ENCODE measurements around the gene VSTM1. TPM values are rescaled to one million over a fixed set of nuclear protein-coding genes. Genes with fewer than 3 reads are reported as not detected.

VSTM1 gene
- total and polyA plus RNA-seq, 4 donors: 0.07 to 1.3 TPM; not detected in 2

DNA sequence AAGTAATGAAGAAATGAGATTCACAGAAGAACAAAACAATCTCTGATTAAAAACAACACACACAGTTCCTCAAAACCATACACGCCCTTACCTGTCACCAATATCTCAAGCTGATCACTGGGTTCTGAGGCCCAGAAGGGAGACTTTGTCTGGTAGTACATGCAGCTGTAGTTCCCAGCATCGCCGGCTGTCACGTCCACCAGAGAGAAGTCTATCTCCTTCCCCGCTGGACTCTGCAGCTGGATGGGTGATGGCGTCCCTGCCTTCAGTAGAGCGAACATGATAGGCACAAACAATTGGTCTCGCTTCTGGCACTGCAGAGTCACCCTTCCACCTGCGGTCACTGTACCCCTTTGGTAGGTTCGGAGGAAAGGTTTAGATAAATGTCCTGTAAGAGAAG is 10.1 kb upstream of the VSTM1 start (continued):
- TF ChIP-seq, protein P1, sequence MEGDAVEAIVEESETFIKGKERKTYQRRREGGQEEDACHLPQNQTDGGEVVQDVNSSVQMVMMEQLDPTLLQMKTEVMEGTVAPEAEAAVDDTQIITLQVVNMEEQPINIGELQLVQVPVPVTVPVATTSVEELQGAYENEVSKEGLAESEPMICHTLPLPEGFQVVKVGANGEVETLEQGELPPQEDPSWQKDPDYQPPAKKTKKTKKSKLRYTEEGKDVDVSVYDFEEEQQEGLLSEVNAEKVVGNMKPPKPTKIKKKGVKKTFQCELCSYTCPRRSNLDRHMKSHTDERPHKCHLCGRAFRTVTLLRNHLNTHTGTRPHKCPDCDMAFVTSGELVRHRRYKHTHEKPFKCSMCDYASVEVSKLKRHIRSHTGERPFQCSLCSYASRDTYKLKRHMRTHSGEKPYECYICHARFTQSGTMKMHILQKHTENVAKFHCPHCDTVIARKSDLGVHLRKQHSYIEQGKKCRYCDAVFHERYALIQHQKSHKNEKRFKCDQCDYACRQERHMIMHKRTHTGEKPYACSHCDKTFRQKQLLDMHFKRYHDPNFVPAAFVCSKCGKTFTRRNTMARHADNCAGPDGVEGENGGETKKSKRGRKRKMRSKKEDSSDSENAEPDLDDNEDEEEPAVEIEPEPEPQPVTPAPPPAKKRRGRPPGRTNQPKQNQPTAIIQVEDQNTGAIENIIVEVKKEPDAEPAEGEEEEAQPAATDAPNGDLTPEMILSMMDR (IDR thresholded peaks at IDR 0.05; ENCODE audit: low read depth, low read length, missing input control): no peak

GRCh38 chr19:54069470-54069869 is 5.8 kb upstream of the VSTM1 start:
- H3K9me3 ChIP-seq (ENCODE audit: control insufficient read depth in 4 of 4, low read length in 3 of 4): peaks cover 0 to 11% (median 8%) of the 10 kb centered on the region in 4 donors
- WGBS: 64% methylated on average over 5 of the region's 5 CpGs
- H3K36me3 ChIP-seq (ENCODE audit: control insufficient read depth in 4 of 4, insufficient read depth in 3 of 4, low read depth in 1 of 4, low read length in 3 of 4): no peaks in the 10 kb centered on the region
- no peaks in the 10 kb centered on the region for H3K27me3 ChIP-seq (ENCODE audit: control insufficient read depth in 4 of 4, insufficient read depth in 4 of 4, low read length in 3 of 4)
- no peak for DNase-seq (ENCODE audit: low spot score)
- no peak overlapping the region for H3K27ac ChIP-seq (ENCODE audit: low read depth in 1 of 2, low read length in 2 of 2)
- H3K4me1 ChIP-seq (ENCODE audit: control insufficient read depth in 4 of 4, insufficient read depth in 4 of 4, low read length in 3 of 4): no peaks in the 10 kb centered on the region
- no peak overlapping the region for H3K9ac ChIP-seq (ENCODE audit: low read depth in 1 of 2, low read length in 2 of 2)
- H3K4me3 ChIP-seq (ENCODE audit: low read depth in 1 of 3, low read length in 3 of 3): peak overlapping the region in 1 of 3 donors; percentile 17
- TF ChIP-seq ZBTB33 (IDR thresholded peaks at IDR 0.05): no peak
- TF ChIP-seq, protein P2, sequence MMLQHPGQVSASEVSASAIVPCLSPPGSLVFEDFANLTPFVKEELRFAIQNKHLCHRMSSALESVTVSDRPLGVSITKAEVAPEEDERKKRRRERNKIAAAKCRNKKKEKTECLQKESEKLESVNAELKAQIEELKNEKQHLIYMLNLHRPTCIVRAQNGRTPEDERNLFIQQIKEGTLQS (IDR thresholded peaks at IDR 0.05): no peak
- TF ChIP-seq YY1 (IDR thresholded peaks at IDR 0.05): no peak
- TF ChIP-seq RAD21 (IDR thresholded peaks at IDR 0.05): no peak

DNA sequence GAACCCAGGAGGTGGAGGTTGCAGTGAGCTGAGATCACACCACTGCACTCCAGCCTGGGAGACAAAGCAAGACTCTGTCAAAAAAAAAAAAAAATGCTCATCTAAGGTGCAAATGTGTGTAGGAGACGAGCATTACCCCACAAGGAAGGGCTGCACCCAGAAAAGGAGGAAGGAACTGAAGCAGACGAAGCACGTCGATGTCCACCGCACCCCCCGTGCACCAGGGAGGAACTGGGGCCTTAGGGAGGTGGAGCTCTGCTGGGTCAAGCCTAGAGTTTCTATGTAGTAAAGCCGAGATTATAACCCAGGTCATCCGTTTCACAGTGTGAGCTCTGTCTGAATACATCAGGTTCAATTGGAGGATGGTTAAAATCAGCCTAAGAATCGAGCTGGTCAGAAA is 1.1 kb downstream of the VSTM1 start:
- Histone ChIP-seq H3K4me3 (ENCODE audit: low read depth in 1 of 3, low read length in 3 of 3) (no peak overlapping the region), H3K4me1 (ENCODE audit: control insufficient read depth in 4 of 4, insufficient read depth in 4 of 4, low read length in 3 of 4) (no peaks in the 10 kb centered on the region), H3K27ac (ENCODE audit: low read depth in 1 of 2, low read length in 2 of 2) (no peak overlapping the region), H3K9me3 (ENCODE audit: control insufficient read depth in 4 of 4, low read length in 3 of 4) (peaks cover 0 to 2% (median 0%) of the 10 kb centered on the region in 4 donors), H3K36me3 (ENCODE audit: control insufficient read depth in 4 of 4, insufficient read depth in 3 of 4, low read depth in 1 of 4, low read length in 3 of 4) (no peaks in the 10 kb centered on the region), H3K27me3 (ENCODE audit: control insufficient read depth in 4 of 4, insufficient read depth in 4 of 4, low read length in 3 of 4) (no peaks in the 10 kb centered on the region), H3K9ac (ENCODE audit: low read depth in 1 of 2, low read length in 2 of 2) (no peak overlapping the region)
- no peak for TF ChIP-seq HNF4A (conservative IDR thresholded peaks at IDR 0.05)
- no peak for TF ChIP-seq YY1 (IDR thresholded peaks at IDR 0.05)
- TF ChIP-seq, protein P1 (IDR thresholded peaks at IDR 0.05; ENCODE audit: low read depth, low read length, missing input control): no peak
- no peak for TF ChIP-seq REST (IDR thresholded peaks at IDR 0.05)
- no peak for TF ChIP-seq JUND (IDR thresholded peaks at IDR 0.05)
- TF ChIP-seq RAD21 (IDR thresholded peaks at IDR 0.05): no peak
- TF ChIP-seq TAF1 (conservative IDR thresholded peaks at IDR 0.05): no peak
- TF ChIP-seq SP1 (IDR thresholded peaks at IDR 0.05): no peak
- no peak for TF ChIP-seq EGR1 (IDR thresholded peaks at IDR 0.05; ENCODE audit: low read depth in 2 of 2)
- TF ChIP-seq, protein P3, sequence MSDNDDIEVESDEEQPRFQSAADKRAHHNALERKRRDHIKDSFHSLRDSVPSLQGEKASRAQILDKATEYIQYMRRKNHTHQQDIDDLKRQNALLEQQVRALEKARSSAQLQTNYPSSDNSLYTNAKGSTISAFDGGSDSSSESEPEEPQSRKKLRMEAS (IDR thresholded peaks at IDR 0.05): no peak
- WGBS: 64% methylated on average over 9 of the region's 9 CpGs
- no peak for DNase-seq (ENCODE audit: low spot score)
